Vagina (tissue), 2 donors: Measurements from ENCODE around the gene IL2RA. TPM values are rescaled to one million over a fixed set of nuclear protein-coding genes. Genes with fewer than 3 reads are reported as not detected.

Experiments
- DNase-seq, 2 donors: peaks; one replicate each; pipeline ENCODE4 v3.0.0-alpha.2; 2017; ENCODE audit errors: extremely low spot score in 2 of 2
- H3K27ac ChIP-seq: fragments of 200-600 bp; sonication (generic); one replicate; pipeline ENCODE4 v1.5.1; 2019
- H3K27me3 ChIP-seq: fragments of 200-600 bp; sonication (generic); one replicate; pipeline ENCODE4 v1.5.1; 2019
- H3K36me3 ChIP-seq, 2 donors: fragments of 200-600 bp; sonication (generic); one replicate each; pipeline ENCODE4 v1.5.1; 2017 to 2019
- H3K4me1 ChIP-seq: fragments of 200-600 bp; sonication (generic); one replicate; pipeline ENCODE4 v1.5.1; 2019
- H3K4me3 ChIP-seq, 2 donors: fragments of 200-600 bp; sonication (generic); 1 replicate in 1 of 2; 2 replicates in 1 of 2; pipeline ENCODE4 v1.5.1; 2016 to 2019
- H3K9me3 ChIP-seq: fragments of 200-600 bp; sonication (generic); one replicate; pipeline ENCODE4 v1.5.1; 2019
- POLR2A ChIP-seq, 2 donors: fragments of 450-650 bp; IDR thresholded peaks; one replicate each; pipeline ENCODE4 v1.6.1; 2017; ENCODE audit warnings: antibody characterized with exemption in 2 of 2, mild to moderate bottlenecking in 2 of 2, moderate library complexity in 2 of 2
- POLR2AphosphoS5 ChIP-seq, 2 donors: sonication (generic); formaldehyde crosslinking; IDR thresholded peaks; one replicate each; pipeline ENCODE4 v1.9.0; 2017; ENCODE audit warnings: antibody characterized with exemption in 2 of 2, mild to moderate bottlenecking in 2 of 2, low read depth in 1 of 2; ENCODE audit not compliant: insufficient read depth in 1 of 2
- intact Hi-C: fragments of 100-400 bp; cut with DNase I; formaldehyde crosslinking; loops from one replicate; pipeline ENCODE4 v1.15.1; 2023
- total RNA-seq: library from RNA; depleted of rRNA; stranded (reverse); fragments of >200 nt; gene quantifications from one replicate; pipeline ENCODE4 v1.2.3, GENCODE V29; 2016
- TF ChIP-seq, protein P1 (sequence below), 3 experiments: fragments of 450-650 bp in 2 of 3; fragments of 200-600 bp in 1 of 3; sonication (generic) in 1 of 3; IDR thresholded peaks; one replicate each; pipeline ENCODE4 v1.5.1; 2017 to 2019; ENCODE audit warnings: antibody characterized with exemption in 3 of 3, mild to moderate bottlenecking in 2 of 3, moderate library complexity in 2 of 3

IL2RA gene
- total RNA-seq, 1 donor from 2014 or later: not detected

DNA sequence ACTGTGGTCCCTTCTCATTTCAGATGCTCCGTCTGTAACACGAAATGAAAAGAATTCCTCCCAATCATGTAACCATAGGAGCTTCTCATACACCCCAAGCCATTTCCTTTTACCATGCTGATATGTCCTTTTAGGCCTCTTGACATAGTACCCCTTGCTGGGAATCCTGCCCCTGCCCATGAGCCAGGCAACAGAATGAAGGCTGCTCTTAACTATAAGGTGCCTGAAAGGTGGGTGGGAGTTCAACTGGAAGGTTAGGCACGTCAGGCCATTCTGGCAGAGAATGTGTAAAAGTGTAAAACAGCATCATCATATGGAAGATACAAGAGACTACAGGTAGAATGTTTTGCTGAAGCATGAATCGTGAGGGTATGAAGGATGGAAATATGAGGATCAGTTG, 22.5 kb downstream of the IL2RA start:
- Histone ChIP-seq H3K27ac (no peak overlapping the region), H3K27me3 (no peaks in the 10 kb centered on the region), H3K9me3 (no peaks in the 10 kb centered on the region), H3K4me3 (no peak overlapping the region), H3K4me1 (no peaks in the 10 kb centered on the region), H3K36me3 (no peaks in the 10 kb centered on the region)
- TF ChIP-seq, protein P1, sequence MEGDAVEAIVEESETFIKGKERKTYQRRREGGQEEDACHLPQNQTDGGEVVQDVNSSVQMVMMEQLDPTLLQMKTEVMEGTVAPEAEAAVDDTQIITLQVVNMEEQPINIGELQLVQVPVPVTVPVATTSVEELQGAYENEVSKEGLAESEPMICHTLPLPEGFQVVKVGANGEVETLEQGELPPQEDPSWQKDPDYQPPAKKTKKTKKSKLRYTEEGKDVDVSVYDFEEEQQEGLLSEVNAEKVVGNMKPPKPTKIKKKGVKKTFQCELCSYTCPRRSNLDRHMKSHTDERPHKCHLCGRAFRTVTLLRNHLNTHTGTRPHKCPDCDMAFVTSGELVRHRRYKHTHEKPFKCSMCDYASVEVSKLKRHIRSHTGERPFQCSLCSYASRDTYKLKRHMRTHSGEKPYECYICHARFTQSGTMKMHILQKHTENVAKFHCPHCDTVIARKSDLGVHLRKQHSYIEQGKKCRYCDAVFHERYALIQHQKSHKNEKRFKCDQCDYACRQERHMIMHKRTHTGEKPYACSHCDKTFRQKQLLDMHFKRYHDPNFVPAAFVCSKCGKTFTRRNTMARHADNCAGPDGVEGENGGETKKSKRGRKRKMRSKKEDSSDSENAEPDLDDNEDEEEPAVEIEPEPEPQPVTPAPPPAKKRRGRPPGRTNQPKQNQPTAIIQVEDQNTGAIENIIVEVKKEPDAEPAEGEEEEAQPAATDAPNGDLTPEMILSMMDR (IDR thresholded peaks at IDR 0.05): no peak
- TF ChIP-seq POLR2AphosphoS5 (IDR thresholded peaks at IDR 0.05; ENCODE audit: insufficient read depth in 1 of 2, low read depth in 1 of 2): no peak
- no peak for TF ChIP-seq POLR2A (IDR thresholded peaks at IDR 0.05)
- intact Hi-C loops: no loop called here
- peak in 1 of 2 donors; percentile 46 for DNase-seq

DNA sequence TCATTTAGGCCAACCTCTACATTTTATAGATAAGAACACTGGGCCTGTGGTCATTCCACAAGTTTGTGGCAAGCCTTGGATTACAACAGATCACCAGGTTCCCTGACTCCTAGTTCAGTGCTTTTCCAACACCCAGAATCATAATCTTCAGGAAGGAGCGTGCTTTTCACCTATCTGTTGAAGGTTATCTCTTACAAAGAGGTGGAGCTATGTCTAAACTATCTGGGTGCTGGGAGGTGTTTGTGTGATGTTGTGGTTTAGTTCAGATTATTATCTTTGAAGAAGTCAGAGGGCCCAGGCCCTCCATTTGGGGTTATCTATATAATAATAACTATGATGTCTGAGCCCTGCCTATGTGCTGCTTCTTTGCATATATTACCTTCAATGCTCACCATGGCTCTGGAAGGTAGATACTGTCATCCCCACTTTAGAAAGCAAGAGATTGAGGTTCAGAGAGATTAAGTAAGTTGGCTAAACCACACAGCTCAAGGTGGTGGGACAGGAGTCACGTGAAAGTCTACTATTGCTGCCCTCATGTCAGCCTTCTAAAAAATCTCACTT, 24.0 kb downstream of the IL2RA start:
- intact Hi-C loops: no loop called here
- peak in 1 of 2 donors; percentile 46 for DNase-seq
- no peak overlapping the region for H3K27ac ChIP-seq

DNA sequence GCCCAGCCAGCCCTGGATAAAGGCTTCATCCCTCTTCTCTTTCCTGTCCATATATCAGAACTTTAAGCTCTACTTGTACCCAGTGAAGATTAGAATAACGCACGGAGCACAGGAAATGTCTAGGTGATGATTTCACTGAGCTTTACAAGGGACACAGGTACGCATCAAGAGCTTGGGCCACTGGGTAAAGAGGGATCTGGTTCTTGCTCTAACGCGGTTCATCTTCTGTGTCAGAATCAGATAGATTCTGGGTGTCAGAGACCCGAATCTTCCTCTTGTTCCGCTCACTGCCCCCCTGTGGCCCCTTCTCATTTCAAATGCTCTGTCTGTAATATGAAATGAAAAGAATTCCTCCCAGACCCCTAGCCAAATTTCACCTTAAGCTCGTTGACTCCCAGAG, 24.7 kb downstream of the IL2RA start:
- no peaks in the 10 kb centered on the region for H3K9me3 ChIP-seq
- no peaks in the 10 kb centered on the region for H3K36me3 ChIP-seq
- no peaks in the 10 kb centered on the region for H3K27me3 ChIP-seq
- DNase-seq: no peak
- TF ChIP-seq, protein P1 (IDR thresholded peaks at IDR 0.05): no peak
- TF ChIP-seq POLR2A (IDR thresholded peaks at IDR 0.05) (no peak), POLR2AphosphoS5 (IDR thresholded peaks at IDR 0.05; ENCODE audit: insufficient read depth in 1 of 2, low read depth in 1 of 2) (no peak)
- intact Hi-C loops: no loop called here
- no peak overlapping the region for H3K4me3 ChIP-seq
- H3K27ac ChIP-seq: no peak overlapping the region
- H3K4me1 ChIP-seq: no peaks in the 10 kb centered on the region

More for the DNA sequence above, 24.0 kb downstream of the IL2RA start:
- Histone ChIP-seq H3K9me3 (no peaks in the 10 kb centered on the region), H3K4me1 (no peaks in the 10 kb centered on the region), H3K4me3 (no peak overlapping the region), H3K27me3 (no peaks in the 10 kb centered on the region), H3K36me3 (no peaks in the 10 kb centered on the region)
- TF ChIP-seq, protein P1 (IDR thresholded peaks at IDR 0.05): no peak
- TF ChIP-seq POLR2AphosphoS5 (IDR thresholded peaks at IDR 0.05; ENCODE audit: insufficient read depth in 1 of 2, low read depth in 1 of 2) (no peak), POLR2A (IDR thresholded peaks at IDR 0.05) (no peak)

DNA sequence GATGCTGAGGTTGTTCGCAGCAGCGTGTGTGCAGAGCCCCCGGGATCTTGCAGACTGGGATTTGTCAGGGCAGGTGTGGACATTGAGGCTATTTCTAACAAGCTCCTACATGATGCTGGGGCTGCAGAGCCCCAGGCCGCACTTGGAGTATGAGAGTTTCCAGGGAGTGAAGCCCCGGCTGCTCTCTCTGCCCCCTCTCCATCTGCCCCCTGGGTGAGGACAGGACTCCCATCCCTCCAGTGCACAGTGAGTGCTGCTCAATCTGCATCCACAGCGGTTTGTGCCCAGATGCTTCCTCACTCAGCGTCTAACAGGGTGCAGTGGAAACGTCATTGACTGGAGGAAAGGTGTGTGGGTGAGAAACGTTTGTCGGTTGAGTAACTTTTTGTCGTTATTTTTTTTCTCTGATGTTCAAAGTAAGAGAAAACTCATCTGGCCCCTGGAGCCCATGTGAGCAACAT, 25.3 kb downstream of the IL2RA start:
- Histone ChIP-seq H3K27me3 (no peaks in the 10 kb centered on the region), H3K4me1 (no peaks in the 10 kb centered on the region), H3K9me3 (no peaks in the 10 kb centered on the region), H3K27ac (no peak overlapping the region), H3K36me3 (no peaks in the 10 kb centered on the region), H3K4me3 (no peak overlapping the region)
- intact Hi-C loops: no loop called here
- peak in 1 of 2 donors; percentile 85 for DNase-seq
- TF ChIP-seq, protein P1 (IDR thresholded peaks at IDR 0.05): no peak
- TF ChIP-seq POLR2AphosphoS5 (IDR thresholded peaks at IDR 0.05; ENCODE audit: insufficient read depth in 1 of 2, low read depth in 1 of 2) (no peak), POLR2A (IDR thresholded peaks at IDR 0.05) (no peak)

DNA sequence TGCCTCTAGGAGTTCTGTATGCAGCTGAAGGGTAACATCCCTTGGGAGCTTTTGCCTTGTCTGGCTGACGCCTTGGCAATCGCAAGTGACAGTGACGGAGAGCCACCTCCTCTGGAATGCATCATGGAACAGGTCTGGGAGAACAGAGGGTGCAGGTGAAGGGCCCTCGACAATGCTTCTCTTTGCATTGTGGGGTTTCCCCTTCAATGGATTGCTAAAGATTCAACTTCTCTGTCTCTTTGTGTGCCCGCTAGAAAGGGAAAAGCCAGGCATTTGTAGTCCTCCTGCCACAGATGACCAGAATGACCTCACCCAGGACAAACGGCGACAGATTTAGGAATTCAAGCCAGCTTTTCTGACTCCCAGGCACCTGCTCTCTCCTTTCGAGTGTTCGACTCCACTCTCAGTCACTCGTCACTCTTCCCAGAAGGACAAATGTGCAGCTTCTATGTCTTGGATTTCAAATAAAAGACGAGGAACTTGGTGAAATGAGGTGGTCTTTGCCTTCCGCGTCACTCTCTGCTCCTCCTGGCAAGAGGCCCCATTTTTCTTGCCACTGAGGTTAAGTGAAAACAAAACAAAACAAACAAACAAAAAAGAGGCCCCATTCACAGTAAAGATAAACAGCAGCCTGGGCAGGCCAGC, 26.1 kb downstream of the IL2RA start:
- Histone ChIP-seq H3K9me3 (no peaks in the 10 kb centered on the region), H3K27me3 (no peaks in the 10 kb centered on the region), H3K36me3 (no peaks in the 10 kb centered on the region), H3K4me3 (no peak overlapping the region), H3K4me1 (no peaks in the 10 kb centered on the region), H3K27ac (no peak overlapping the region)
- intact Hi-C loops: no loop called here
- TF ChIP-seq POLR2AphosphoS5 (IDR thresholded peaks at IDR 0.05; ENCODE audit: insufficient read depth in 1 of 2, low read depth in 1 of 2) (no peak), POLR2A (IDR thresholded peaks at IDR 0.05) (no peak)
- TF ChIP-seq, protein P1 (IDR thresholded peaks at IDR 0.05): no peak
- peak; percentile 29 to 43 for DNase-seq
